ENCODE data around the gene AKAP8.
"Not testable (repeated sequence)": the region's sequence is repeated elsewhere in the genome, so short reads cannot be mapped to it uniquely, and the experiment has no call there.

The AKAP8 gene

GRCh38 chr19:15395251-15395650 lies 15.7 kb upstream of the AKAP8 start:
- not testable (repeated sequence) for H3K9me3 ChIP-seq (ENCODE audit: control insufficient read depth, low read length); H3K4me3 ChIP-seq (ENCODE audit: extremely low read depth, insufficient read depth, low read length, poor library complexity, severe bottlenecking); H3K4me1 ChIP-seq (ENCODE audit: control insufficient read depth, insufficient read depth, low read length, poor library complexity, severe bottlenecking); H3K27ac ChIP-seq (ENCODE audit: low read depth, low read length, severe bottlenecking)
- H3K36me3 ChIP-seq (ENCODE audit: control insufficient read depth, insufficient read depth, low read length) = peaks cover 80% of the 10 kb centered on the region
- WGBS, 2 experiments (ENCODE audit: insufficient coverage in 2 of 2) = 92% methylated on average over 12 to 14 of the region's 17 CpGs

GRCh38 chr19:15394426-15394825 lies 14.8 kb upstream of the AKAP8 start:
- H3K9me3 ChIP-seq (ENCODE audit: control insufficient read depth, low read length) = no peaks in the 10 kb centered on the region
- H3K4me1 ChIP-seq (ENCODE audit: control insufficient read depth, insufficient read depth, low read length, poor library complexity, severe bottlenecking) = no peaks in the 10 kb centered on the region
- no peak overlapping the region for H3K4me3 ChIP-seq (ENCODE audit: extremely low read depth, insufficient read depth, low read length, poor library complexity, severe bottlenecking)
- H3K36me3 ChIP-seq (ENCODE audit: control insufficient read depth, insufficient read depth, low read length) = peaks cover 80% of the 10 kb centered on the region
- 100% methylated on average over 2 of the region's 5 CpGs for WGBS, 2 experiments (ENCODE audit: insufficient coverage in 2 of 2)
- H3K27ac ChIP-seq (ENCODE audit: low read depth, low read length, severe bottlenecking) = no peak overlapping the region

DNA sequence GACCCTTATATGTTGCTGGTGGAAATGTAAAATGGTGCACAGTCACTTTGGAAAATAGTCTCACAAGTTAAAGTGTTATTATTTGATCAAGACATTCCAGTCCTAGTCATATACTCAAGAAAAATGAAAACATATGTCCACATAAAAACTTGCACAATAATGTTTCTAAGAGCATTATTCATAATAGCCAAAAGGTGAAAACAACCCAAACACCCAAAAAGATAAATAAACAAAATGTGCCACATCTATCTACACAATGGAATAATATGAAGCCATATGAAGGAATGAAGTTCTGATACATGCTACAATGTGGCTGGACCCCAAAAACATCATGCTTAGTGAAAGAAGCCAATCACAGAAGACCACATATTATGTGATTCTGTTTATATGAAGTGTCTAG lies 14.4 kb upstream of the AKAP8 start:
- peaks cover 80% of the 10 kb centered on the region for H3K36me3 ChIP-seq (ENCODE audit: control insufficient read depth, insufficient read depth, low read length)
- H3K27ac ChIP-seq (ENCODE audit: low read depth, low read length, severe bottlenecking) = no peak overlapping the region
- H3K4me1 ChIP-seq (ENCODE audit: control insufficient read depth, insufficient read depth, low read length, poor library complexity, severe bottlenecking) = no peaks in the 10 kb centered on the region
- no peaks in the 10 kb centered on the region for H3K9me3 ChIP-seq (ENCODE audit: control insufficient read depth, low read length)
- no peak overlapping the region for H3K4me3 ChIP-seq (ENCODE audit: extremely low read depth, insufficient read depth, low read length, poor library complexity, severe bottlenecking)

GRCh38 chr19:15390814-15391213 lies 11.2 kb upstream of the AKAP8 start:
- H3K4me3 ChIP-seq (ENCODE audit: extremely low read depth, insufficient read depth, low read length, poor library complexity, severe bottlenecking) = no peak overlapping the region
- H3K9me3 ChIP-seq (ENCODE audit: control insufficient read depth, low read length) = no peaks in the 10 kb centered on the region
- WGBS, 2 experiments (ENCODE audit: insufficient coverage in 2 of 2) = 88 to 100% methylated on average over 1 to 2 of the region's 2 CpGs
- H3K36me3 ChIP-seq (ENCODE audit: control insufficient read depth, insufficient read depth, low read length) = peaks cover 76% of the 10 kb centered on the region
- no peak overlapping the region for H3K27ac ChIP-seq (ENCODE audit: low read depth, low read length, severe bottlenecking)
- no peaks in the 10 kb centered on the region for H3K4me1 ChIP-seq (ENCODE audit: control insufficient read depth, insufficient read depth, low read length, poor library complexity, severe bottlenecking)

DNA sequence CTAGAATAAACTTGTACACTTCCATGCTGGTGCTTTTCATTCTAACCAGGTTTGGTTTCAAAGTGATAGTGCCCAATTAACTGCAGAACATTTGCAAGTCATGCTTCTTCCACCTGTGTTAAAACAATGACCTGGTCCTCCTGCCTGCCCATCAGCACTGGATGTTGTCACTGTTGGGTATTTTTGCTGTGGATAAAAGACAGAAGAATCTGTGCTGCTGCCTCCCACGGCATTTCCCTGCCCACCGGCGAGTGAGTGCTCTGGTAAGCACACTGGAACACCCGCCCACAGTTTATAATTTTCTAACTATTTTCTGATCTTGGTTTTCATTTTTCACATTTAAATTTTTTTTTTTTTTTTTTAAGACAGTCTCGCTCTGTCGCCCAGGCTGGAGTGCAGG lies 2.3 kb upstream of the AKAP8 start:
- H3K4me1 ChIP-seq (ENCODE audit: control insufficient read depth, insufficient read depth, low read length, poor library complexity, severe bottlenecking) = peaks cover 6% of the 10 kb centered on the region
- WGBS, 2 experiments (ENCODE audit: insufficient coverage in 2 of 2) = 64 to 90% methylated on average over 3 of the region's 6 CpGs
- H3K27ac ChIP-seq (ENCODE audit: low read depth, low read length, severe bottlenecking) = no peak overlapping the region
- H3K9me3 ChIP-seq (ENCODE audit: control insufficient read depth, low read length) = no peaks in the 10 kb centered on the region
- no peak overlapping the region for H3K4me3 ChIP-seq (ENCODE audit: extremely low read depth, insufficient read depth, low read length, poor library complexity, severe bottlenecking)
- H3K36me3 ChIP-seq (ENCODE audit: control insufficient read depth, insufficient read depth, low read length) = peaks cover 34% of the 10 kb centered on the region

- no peaks in the 10 kb centered on the region for H3K9me3 ChIP-seq (ENCODE audit: control insufficient read depth, low read length)
- no peak overlapping the region for H3K4me3 ChIP-seq (ENCODE audit: extremely low read depth, insufficient read depth, low read length, poor library complexity, severe bottlenecking)
- peaks cover 10% of the 10 kb centered on the region for H3K4me1 ChIP-seq (ENCODE audit: control insufficient read depth, insufficient read depth, low read length, poor library complexity, severe bottlenecking)
- peak overlapping the region; percentile 97 for H3K27ac ChIP-seq (ENCODE audit: low read depth, low read length, severe bottlenecking)
- peaks cover 32% of the 10 kb centered on the region for H3K36me3 ChIP-seq (ENCODE audit: control insufficient read depth, insufficient read depth, low read length)
- WGBS, 2 experiments (ENCODE audit: insufficient coverage in 2 of 2) = 97 to 100% methylated on average over 2 of the region's 2 CpGs
Observed at GRCh38 chr19:15381429-15381828, 1.8 kb upstream of the AKAP8 start.

DNA sequence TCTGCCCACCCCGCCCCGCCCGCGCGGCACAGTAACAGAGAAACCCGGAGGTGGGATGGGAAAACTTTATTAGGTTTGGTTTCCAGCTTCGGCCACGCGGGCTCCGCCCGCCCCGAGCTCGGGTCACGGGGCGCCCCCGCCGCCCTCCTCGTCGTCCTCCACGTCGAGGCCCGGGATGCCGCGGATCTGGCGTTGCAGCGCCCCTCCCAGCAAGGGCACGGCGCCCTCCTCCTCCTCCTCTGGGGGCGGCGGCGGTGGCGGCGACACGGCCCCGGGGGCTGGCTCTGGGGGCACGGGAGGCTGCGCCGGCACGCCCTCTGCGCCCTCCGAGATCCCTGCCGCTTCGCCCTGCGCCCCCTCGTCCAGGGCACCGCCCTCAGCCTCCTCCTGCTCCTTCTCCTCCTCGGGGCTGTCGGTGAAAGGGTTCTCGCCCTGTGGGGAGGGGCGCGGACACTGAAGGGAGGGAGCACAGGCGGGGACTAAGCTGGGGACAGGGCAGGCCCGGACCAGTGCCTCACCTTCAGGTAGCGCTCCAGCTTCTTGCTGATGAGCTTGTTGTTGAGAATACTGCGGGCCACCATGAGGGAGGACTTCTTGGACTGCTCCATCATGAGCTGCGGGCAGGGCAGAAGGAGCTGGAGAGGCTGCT lies 536 bp upstream of the AKAP8 start:
- WGBS, 2 experiments (ENCODE audit: insufficient coverage in 2 of 2) = 1 to 4% methylated on average over 13 to 46 of the region's 56 CpGs
- Histone ChIP-seq H3K4me3 (ENCODE audit: extremely low read depth, insufficient read depth, low read length, poor library complexity, severe bottlenecking) (peak overlapping the region; percentile 98), H3K9me3 (ENCODE audit: control insufficient read depth, low read length) (no peaks in the 10 kb centered on the region), H3K36me3 (ENCODE audit: control insufficient read depth, insufficient read depth, low read length) (peaks cover 23% of the 10 kb centered on the region), H3K27ac (ENCODE audit: low read depth, low read length, severe bottlenecking) (peak overlapping the region; percentile 97), H3K4me1 (ENCODE audit: control insufficient read depth, insufficient read depth, low read length, poor library complexity, severe bottlenecking) (peaks cover 10% of the 10 kb centered on the region)

GRCh38 chr19:15378534-15379082 lies 979 bp downstream of the AKAP8 start:
- Histone ChIP-seq H3K9me3 (ENCODE audit: control insufficient read depth, low read length) (no peaks in the 10 kb centered on the region), H3K27ac (ENCODE audit: low read depth, low read length, severe bottlenecking) (peak overlapping the region; percentile 97), H3K4me1 (ENCODE audit: control insufficient read depth, insufficient read depth, low read length, poor library complexity, severe bottlenecking) (peaks cover 10% of the 10 kb centered on the region), H3K36me3 (ENCODE audit: control insufficient read depth, insufficient read depth, low read length) (peaks cover 29% of the 10 kb centered on the region), H3K4me3 (ENCODE audit: extremely low read depth, insufficient read depth, low read length, poor library complexity, severe bottlenecking) (peak overlapping the region; percentile 98)
- WGBS, 2 experiments (ENCODE audit: insufficient coverage in 2 of 2) = 0 to 1% methylated on average over 21 to 22 of the region's 22 CpGs

GRCh38 chr19:15374796-15375440 lies 4.7 kb downstream of the AKAP8 start:
- Histone ChIP-seq H3K27ac (ENCODE audit: low read depth, low read length, severe bottlenecking) (no peak overlapping the region), H3K4me1 (ENCODE audit: control insufficient read depth, insufficient read depth, low read length, poor library complexity, severe bottlenecking) (peaks cover 7% of the 10 kb centered on the region), H3K9me3 (ENCODE audit: control insufficient read depth, low read length) (no peaks in the 10 kb centered on the region), H3K4me3 (ENCODE audit: extremely low read depth, insufficient read depth, low read length, poor library complexity, severe bottlenecking) (no peak overlapping the region), H3K36me3 (ENCODE audit: control insufficient read depth, insufficient read depth, low read length) (peaks cover 49% of the 10 kb centered on the region)
- 96 to 98% methylated on average over 23 to 24 of the region's 24 CpGs for WGBS, 2 experiments (ENCODE audit: insufficient coverage in 2 of 2)

- no peak overlapping the region for H3K4me3 ChIP-seq (ENCODE audit: extremely low read depth, insufficient read depth, low read length, poor library complexity, severe bottlenecking)
- H3K36me3 ChIP-seq (ENCODE audit: control insufficient read depth, insufficient read depth, low read length) = peaks cover 56% of the 10 kb centered on the region
- no peak overlapping the region for H3K27ac ChIP-seq (ENCODE audit: low read depth, low read length, severe bottlenecking)
- H3K9me3 ChIP-seq (ENCODE audit: control insufficient read depth, low read length) = no peaks in the 10 kb centered on the region
- H3K4me1 ChIP-seq (ENCODE audit: control insufficient read depth, insufficient read depth, low read length, poor library complexity, severe bottlenecking) = peaks cover 7% of the 10 kb centered on the region
- 89% methylated on average over 20 to 21 of the region's 21 CpGs for WGBS, 2 experiments (ENCODE audit: insufficient coverage in 2 of 2)
Observed at GRCh38 chr19:15374105-15374651, 5.4 kb downstream of the AKAP8 start.

DNA sequence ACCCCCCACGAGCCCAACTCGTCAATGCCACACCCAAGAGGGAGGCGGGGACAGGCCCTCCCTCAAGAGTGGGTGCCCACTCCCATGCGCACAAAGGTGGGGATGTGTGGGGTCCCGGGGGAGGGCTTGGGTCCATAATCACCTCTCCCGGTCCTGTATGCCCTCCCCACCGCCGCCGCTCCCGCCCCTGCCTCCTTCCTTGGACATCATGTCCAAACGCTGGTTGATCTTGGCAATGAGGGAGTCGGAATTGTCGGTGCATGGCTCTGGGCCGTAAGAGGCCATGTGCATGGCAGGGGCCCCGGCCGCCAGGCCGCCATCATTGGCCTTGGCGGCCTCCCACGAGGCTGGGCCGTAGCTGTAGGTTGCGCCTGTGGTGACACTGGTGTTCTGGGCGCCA lies 5.9 kb downstream of the AKAP8 start:
- 97 to 100% methylated on average over 20 to 21 of the region's 22 CpGs for WGBS, 2 experiments (ENCODE audit: insufficient coverage in 2 of 2)
- Histone ChIP-seq H3K36me3 (ENCODE audit: control insufficient read depth, insufficient read depth, low read length) (peaks cover 61% of the 10 kb centered on the region), H3K27ac (ENCODE audit: low read depth, low read length, severe bottlenecking) (no peak overlapping the region), H3K4me1 (ENCODE audit: control insufficient read depth, insufficient read depth, low read length, poor library complexity, severe bottlenecking) (peaks cover 7% of the 10 kb centered on the region), H3K9me3 (ENCODE audit: control insufficient read depth, low read length) (no peaks in the 10 kb centered on the region), H3K4me3 (ENCODE audit: extremely low read depth, insufficient read depth, low read length, poor library complexity, severe bottlenecking) (no peak overlapping the region)
